Glutamatergic neuron (in vitro differentiated cells): ENCODE data around the gene SMNDC1. TPM values are rescaled to one million over a fixed set of nuclear protein-coding genes. Genes with fewer than 3 reads are reported as not detected.
A peak's percentile ranks its signal among the peaks of the same experiment; 100 is the strongest.
"Not testable (repeated sequence)": the region's sequence is repeated elsewhere in the genome, so short reads cannot be mapped to it uniquely, and the experiment has no call there.

Source experiments
- DNase-seq: peaks from one replicate; pipeline ENCODE4 v3.0.0; 2022
- H3K27ac Mint-ChIP-seq: one replicate; pipeline ENCODE4 v1.8.0; 2020; ENCODE audit warnings: mild to moderate bottlenecking, mixed read lengths, inconsistent platforms; ENCODE audit not compliant: unreplicated experiment
- H3K27me3 Mint-ChIP-seq: one replicate; pipeline ENCODE4 v1.8.0; 2020; ENCODE audit warnings: mild to moderate bottlenecking, moderate library complexity, mixed read lengths, inconsistent platforms; ENCODE audit not compliant: unreplicated experiment
- H3K36me3 Mint-ChIP-seq: one replicate; pipeline ENCODE4 v1.8.0; 2020; ENCODE audit warnings: mild to moderate bottlenecking, mixed read lengths, inconsistent platforms; ENCODE audit not compliant: unreplicated experiment
- H3K4me1 Mint-ChIP-seq: one replicate; pipeline ENCODE4 v1.8.0; 2020; ENCODE audit warnings: mild to moderate bottlenecking, low read depth, mixed read lengths, inconsistent platforms; ENCODE audit not compliant: unreplicated experiment
- H3K4me3 Mint-ChIP-seq: one replicate; pipeline ENCODE4 v1.8.0; 2020; ENCODE audit warnings: mild to moderate bottlenecking, mixed read lengths, inconsistent platforms; ENCODE audit not compliant: unreplicated experiment
- H3K9me3 Mint-ChIP-seq: one replicate; pipeline ENCODE4 v1.8.0; 2020; ENCODE audit warnings: mild to moderate bottlenecking, moderate library complexity, mixed read lengths, inconsistent platforms; ENCODE audit not compliant: unreplicated experiment
- total RNA-seq: library from RNA; stranded (reverse); fragmentation: NEBNext Ultra II Directional; extraction: Animal tissue kit (Norgen Biotek cat#: 25700); gene quantifications from one replicate; pipeline ENCODE4 v1.2.1, GENCODE V29; 2021; ENCODE audit not compliant: unreplicated experiment
- TF ChIP-seq, protein P1 (sequence below): fragments of 200-600 bp; sonication (generic); IDR thresholded peaks from one replicate; pipeline ENCODE4 v1.5.0; 2021; ENCODE audit not compliant: partially characterized antibody, unreplicated experiment

SMNDC1 gene
- total RNA-seq, 1 donor from 2014 or later: 37.1 TPM

DNA sequence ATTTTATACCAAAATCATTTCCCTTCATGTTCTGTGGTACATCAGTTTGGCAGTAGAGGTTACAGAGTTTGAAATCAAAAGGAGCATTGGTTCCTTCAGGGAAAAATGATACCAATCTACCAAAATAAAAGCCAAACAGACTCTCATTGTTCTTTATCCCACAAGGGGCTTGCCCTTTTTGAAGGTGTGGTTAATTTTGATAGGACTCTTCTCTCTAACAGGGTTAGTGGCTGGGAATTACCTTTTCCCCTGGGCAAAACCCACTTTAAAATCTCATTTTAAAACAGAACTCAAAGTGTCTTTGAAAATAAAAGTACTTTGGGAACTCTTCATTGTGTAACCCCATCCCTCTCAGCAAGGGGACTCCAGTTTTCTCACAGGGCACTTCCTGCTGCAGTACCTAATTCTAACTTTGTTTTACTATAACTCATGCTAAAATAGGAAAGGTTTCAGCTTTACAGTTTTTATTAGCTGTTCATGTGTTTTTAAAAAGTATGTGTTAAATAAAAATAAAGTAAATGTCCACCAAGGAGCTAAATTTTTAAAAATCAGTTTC, 30.6 kb downstream of the SMNDC1 start:
- Mint-ChIP-seq H3K27ac (no peak overlapping the region), H3K27me3 (no peaks in the 10 kb centered on the region), H3K36me3 (no peaks in the 10 kb centered on the region), H3K4me1 (peaks cover 42% of the 10 kb centered on the region), H3K9me3 (no peaks in the 10 kb centered on the region), H3K4me3 (no peak overlapping the region)
- TF ChIP-seq, protein P1, sequence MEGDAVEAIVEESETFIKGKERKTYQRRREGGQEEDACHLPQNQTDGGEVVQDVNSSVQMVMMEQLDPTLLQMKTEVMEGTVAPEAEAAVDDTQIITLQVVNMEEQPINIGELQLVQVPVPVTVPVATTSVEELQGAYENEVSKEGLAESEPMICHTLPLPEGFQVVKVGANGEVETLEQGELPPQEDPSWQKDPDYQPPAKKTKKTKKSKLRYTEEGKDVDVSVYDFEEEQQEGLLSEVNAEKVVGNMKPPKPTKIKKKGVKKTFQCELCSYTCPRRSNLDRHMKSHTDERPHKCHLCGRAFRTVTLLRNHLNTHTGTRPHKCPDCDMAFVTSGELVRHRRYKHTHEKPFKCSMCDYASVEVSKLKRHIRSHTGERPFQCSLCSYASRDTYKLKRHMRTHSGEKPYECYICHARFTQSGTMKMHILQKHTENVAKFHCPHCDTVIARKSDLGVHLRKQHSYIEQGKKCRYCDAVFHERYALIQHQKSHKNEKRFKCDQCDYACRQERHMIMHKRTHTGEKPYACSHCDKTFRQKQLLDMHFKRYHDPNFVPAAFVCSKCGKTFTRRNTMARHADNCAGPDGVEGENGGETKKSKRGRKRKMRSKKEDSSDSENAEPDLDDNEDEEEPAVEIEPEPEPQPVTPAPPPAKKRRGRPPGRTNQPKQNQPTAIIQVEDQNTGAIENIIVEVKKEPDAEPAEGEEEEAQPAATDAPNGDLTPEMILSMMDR: no peak
- DNase-seq: no peak

DNA sequence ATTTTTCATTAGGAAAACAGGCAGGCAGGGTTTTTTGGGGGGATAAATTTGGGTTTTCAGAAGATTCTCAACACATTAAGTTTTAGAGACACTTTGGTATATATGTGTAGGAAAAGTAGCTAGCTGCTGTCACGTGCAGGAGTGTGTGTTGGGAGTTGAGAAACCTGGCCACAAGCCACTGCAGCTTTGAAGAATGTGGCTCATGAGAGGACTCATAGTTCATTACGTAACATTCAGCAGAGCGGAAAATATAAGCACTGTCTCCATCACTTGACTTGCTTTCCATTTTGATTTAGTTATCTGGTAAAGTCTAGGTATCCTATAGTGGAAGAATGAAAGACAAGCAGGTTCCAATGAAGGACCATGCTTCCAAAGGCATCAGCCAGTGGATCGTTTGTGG, 31.2 kb downstream of the SMNDC1 start:
- Mint-ChIP-seq H3K4me1 (peaks cover 45% of the 10 kb centered on the region), H3K9me3 (no peaks in the 10 kb centered on the region), H3K4me3 (no peak overlapping the region), H3K36me3 (no peaks in the 10 kb centered on the region), H3K27ac (no peak overlapping the region), H3K27me3 (no peaks in the 10 kb centered on the region)
- TF ChIP-seq, protein P1: no peak
- no peak for DNase-seq

DNA sequence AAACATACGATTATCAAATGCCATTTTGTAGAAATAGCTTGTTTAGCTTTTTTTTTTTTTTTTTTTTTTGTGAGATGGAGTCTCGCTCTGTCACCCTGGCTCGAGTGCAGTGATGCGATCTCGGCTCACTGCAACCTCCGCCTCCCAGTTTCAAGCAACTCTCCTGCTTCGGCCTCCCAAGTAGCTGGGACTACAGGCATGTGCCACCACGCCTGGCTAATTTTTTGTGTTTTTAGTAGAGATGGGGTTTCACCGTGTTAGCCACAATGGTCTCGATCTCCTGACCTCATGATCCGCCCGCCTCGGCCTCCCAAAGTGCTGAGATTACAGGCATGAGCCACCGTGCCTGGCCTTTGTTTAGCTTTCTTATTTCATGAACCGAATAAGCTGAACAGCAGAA, 31.7 kb downstream of the SMNDC1 start:
- DNase-seq, H3K27ac Mint-ChIP-seq, H3K27me3 Mint-ChIP-seq, H3K36me3 Mint-ChIP-seq, H3K4me3 Mint-ChIP-seq, H3K9me3 Mint-ChIP-seq: not testable (repeated sequence)
- peaks cover 50% of the 10 kb centered on the region for H3K4me1 Mint-ChIP-seq

DNA sequence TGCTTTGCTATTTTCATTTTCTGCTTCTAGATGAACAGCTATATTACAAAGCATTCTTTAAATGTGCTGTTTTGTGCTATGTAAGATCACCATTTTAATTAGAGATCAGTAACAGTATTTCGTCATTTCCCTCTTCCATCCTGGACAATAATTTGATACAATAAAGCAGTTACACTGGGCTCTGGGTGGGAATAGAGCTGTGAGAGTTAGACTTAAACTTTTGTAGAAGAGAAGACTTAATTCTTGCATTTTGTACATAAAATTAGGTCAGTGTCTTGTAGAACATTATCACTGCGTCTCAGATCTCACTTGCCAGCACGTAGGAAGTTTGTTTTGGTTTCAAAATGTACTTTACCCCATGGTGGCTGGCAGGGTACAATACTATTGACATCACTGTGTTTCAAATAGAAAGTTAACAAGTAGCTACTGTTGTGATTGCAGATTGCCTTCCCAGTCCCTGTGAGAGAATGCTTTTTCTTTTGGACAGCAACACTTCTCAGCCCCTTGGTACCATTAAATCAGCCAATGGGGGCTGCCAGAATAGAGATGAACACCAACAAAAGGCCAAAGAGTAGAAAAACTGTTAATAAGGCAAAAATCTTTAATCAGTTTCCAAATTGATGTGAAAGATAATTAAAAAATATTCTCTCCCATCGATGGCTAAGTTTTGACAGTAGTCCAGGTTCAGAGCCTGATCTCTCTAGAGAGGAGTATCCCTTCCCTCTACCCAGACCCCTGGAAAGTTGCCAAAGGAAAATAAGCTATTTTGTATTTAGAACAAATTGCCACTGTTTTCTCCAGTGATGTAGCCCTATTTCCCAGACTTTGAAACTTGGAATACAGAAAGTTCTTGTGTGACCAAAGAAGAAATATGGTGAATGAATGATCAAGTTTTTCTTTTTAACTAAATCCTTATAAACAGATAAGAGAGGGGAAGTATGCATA, 35.1 kb downstream of the SMNDC1 start:
- Mint-ChIP-seq H3K27me3 (no peaks in the 10 kb centered on the region), H3K36me3 (no peaks in the 10 kb centered on the region), H3K4me1 (peaks cover 41% of the 10 kb centered on the region), H3K4me3 (peak overlapping the region; percentile 26), H3K27ac (no peak overlapping the region), H3K9me3 (no peaks in the 10 kb centered on the region)
- TF ChIP-seq, protein P1: no peak
- no peak for DNase-seq

DNA sequence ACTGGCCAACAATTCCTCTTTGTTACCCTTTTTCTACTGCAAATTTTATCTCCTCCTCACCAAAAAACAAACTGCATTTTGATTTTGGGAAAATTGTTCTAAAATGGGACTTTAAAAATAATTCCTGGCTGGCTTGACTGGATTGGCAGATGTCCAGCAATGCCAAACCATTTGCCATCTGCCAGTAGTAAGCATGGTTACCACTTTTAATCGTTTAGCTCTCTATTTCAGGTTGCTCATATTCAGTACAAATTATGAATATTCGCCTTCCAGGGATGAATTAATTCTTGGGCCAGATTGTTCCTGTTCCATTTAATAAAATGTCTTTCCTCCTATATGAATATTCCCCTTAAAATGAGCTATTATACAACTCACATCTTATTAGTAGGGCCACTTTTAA, 35.7 kb downstream of the SMNDC1 start:
- Mint-ChIP-seq H3K9me3 (no peaks in the 10 kb centered on the region), H3K27ac (peak overlapping the region; percentile 41), H3K36me3 (no peaks in the 10 kb centered on the region), H3K4me3 (peak overlapping the region; percentile 39), H3K4me1 (peaks cover 35% of the 10 kb centered on the region), H3K27me3 (no peaks in the 10 kb centered on the region)
- TF ChIP-seq, protein P1: no peak
- DNase-seq: no peak
